Heart left ventricle (tissue), 13 donors: ENCODE data around the gene METTL2B.
"Not testable (repeated sequence)": the region's sequence is repeated elsewhere in the genome, so short reads cannot be mapped to it uniquely, and the experiment has no call there.

Source experiments
- CTCF ChIP-seq, 12 donors: fragments of 200-600 bp; sonication (generic) in 4 of 12; IDR thresholded peaks; one replicate each; pipeline versions ENCODE4 v1.5.0 to v1.8.0; 2018 to 2022; ENCODE audit warnings: antibody characterized with exemption in 12 of 12, mild to moderate bottlenecking in 5 of 12
- POLR2A ChIP-seq, 2 donors: fragments of 450-650 bp; IDR thresholded peaks; one replicate each; pipeline ENCODE4 v1.6.1; 2017; ENCODE audit warnings: antibody characterized with exemption in 2 of 2, mild to moderate bottlenecking in 2 of 2, moderate library complexity in 2 of 2
- donor health status: ischemic (EF 13 %, LVEDD 7.1; RV severe dilation, severe dysfunction).
- donor health status: DM: no; HTN: yes; CAD: no.
- donor health status: DM: no; HTN: no; CAD: no.
- donor health status: ischemic (EF 25% LVEDD 6.9; RV normal size, moderate dysfunction).
- donor health status: ischemic (EF 25% LVEDD 5.7; RV mildly dilated, moderate dysfunction).
- donor health status: ischemic (EF 35%, LVEDD 5.7; RV mildly dilated, moderate dysfunction).
- donor health status: nonischemic (EF 11% LVEDD 7.7; RV severe dilation, severe dysfunction).
- donor health status: DM: yes; HTN: yes; CAD: no.
- donor health status: PGD.
- donor health status: ischemic (EF 29% LVEDD 5.4; RV normal size, mild dysfunction).
- donor health status: nonischemic (EF 23%, LVEDD 6.1; RV moderate dilation, normal function).

- not testable (repeated sequence) for TF ChIP-seq CTCF, POLR2A (IDR thresholded peaks at IDR 0.05)
Observed at GRCh38 chr7:128529191-128529590, 52.6 kb downstream of the METTL2B start.
